Tibial nerve (tissue), 4 donors: ENCODE results near the gene HADHA. TPM values are rescaled to one million over a fixed set of nuclear protein-coding genes. Genes with fewer than 3 reads are reported as not detected.

ENCODE experiments used
- DNase-seq, 2 donors: peaks; one replicate each; pipeline ENCODE4 v3.0.0-alpha.2; 2019; ENCODE audit warnings: low spot score in 2 of 2
- H3K27ac ChIP-seq, 4 donors: fragments of 200-600 bp; sonication (generic) in 3 of 4; one replicate each; pipeline ENCODE4 v1.5.1; 2017 to 2019; ENCODE audit warnings: mild to moderate bottlenecking in 1 of 4
- H3K27me3 ChIP-seq, 2 donors: fragments of 200-600 bp; sonication (generic) in 1 of 2; one replicate each; pipeline versions ENCODE4 v1.5.1 to v1.6.0; 2017 to 2019
- H3K36me3 ChIP-seq, 3 donors: fragments of 200-600 bp; sonication (generic); one replicate each; pipeline ENCODE4 v1.5.1; 2018 to 2019
- H3K4me1 ChIP-seq, 4 donors: fragments of 200-600 bp; sonication (generic) in 3 of 4; one replicate each; pipeline ENCODE4 v1.5.1; 2017 to 2019
- H3K4me3 ChIP-seq, 4 donors: fragments of 200-600 bp; sonication (generic) in 3 of 4; one replicate each; pipeline ENCODE4 v1.5.1; 2017 to 2019; ENCODE audit warnings: mild to moderate bottlenecking in 1 of 4, moderate library complexity in 1 of 4
- H3K9me3 ChIP-seq, 4 donors: fragments of 200-600 bp; sonication (generic) in 3 of 4; one replicate each; pipeline ENCODE4 v1.5.1; 2017 to 2019
- EP300 ChIP-seq, 2 donors: sonication (generic); formaldehyde crosslinking; IDR thresholded peaks; one replicate each; pipeline ENCODE4 v1.6.1; 2017; ENCODE audit warnings: antibody characterized with exemption in 2 of 2, mild to moderate bottlenecking in 1 of 2
- POLR2A ChIP-seq, 2 donors: fragments of 450-650 bp; IDR thresholded peaks; one replicate each; pipeline ENCODE4 v1.6.1; 2017; ENCODE audit warnings: antibody characterized with exemption in 2 of 2, mild to moderate bottlenecking in 2 of 2, moderate library complexity in 2 of 2
- WGBS, 2 donors: methylation state at CpG; one replicate each; pipeline ENCODE4 v1.1.5; 2018; 5-methylcytosine and 5-hydroxymethylcytosine counted together
- total RNA-seq, 4 donors: library from RNA; depleted of rRNA; stranded (reverse); fragments of >200 nt; gene quantifications; one replicate each; pipeline ENCODE4 v1.1.0, GENCODE V29; 2016
- TF ChIP-seq, protein P1 (sequence below), 5 experiments: fragments of 200-600 bp in 3 of 5; fragments of 450-650 bp in 2 of 5; sonication (generic) in 3 of 5; IDR thresholded peaks; one replicate each; pipeline ENCODE4 v1.5.1; 2016 to 2019; ENCODE audit warnings: antibody characterized with exemption in 5 of 5, mild to moderate bottlenecking in 3 of 5, moderate library complexity in 2 of 5

The HADHA gene
- total RNA-seq, 4 donors from 2014 or later = 91.8 to 115 (median 104) TPM

- WGBS, 2 donors = 83 to 90% methylated on average over 4 of the region's 4 CpGs
- peaks cover 0 to 13% (median 5%) of the 10 kb centered on the region in 4 donors for H3K4me1 ChIP-seq
- TF ChIP-seq, protein P1, sequence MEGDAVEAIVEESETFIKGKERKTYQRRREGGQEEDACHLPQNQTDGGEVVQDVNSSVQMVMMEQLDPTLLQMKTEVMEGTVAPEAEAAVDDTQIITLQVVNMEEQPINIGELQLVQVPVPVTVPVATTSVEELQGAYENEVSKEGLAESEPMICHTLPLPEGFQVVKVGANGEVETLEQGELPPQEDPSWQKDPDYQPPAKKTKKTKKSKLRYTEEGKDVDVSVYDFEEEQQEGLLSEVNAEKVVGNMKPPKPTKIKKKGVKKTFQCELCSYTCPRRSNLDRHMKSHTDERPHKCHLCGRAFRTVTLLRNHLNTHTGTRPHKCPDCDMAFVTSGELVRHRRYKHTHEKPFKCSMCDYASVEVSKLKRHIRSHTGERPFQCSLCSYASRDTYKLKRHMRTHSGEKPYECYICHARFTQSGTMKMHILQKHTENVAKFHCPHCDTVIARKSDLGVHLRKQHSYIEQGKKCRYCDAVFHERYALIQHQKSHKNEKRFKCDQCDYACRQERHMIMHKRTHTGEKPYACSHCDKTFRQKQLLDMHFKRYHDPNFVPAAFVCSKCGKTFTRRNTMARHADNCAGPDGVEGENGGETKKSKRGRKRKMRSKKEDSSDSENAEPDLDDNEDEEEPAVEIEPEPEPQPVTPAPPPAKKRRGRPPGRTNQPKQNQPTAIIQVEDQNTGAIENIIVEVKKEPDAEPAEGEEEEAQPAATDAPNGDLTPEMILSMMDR (IDR thresholded peaks at IDR 0.05) = no peak
- TF ChIP-seq POLR2A (IDR thresholded peaks at IDR 0.05) (no peak), EP300 (IDR thresholded peaks at IDR 0.05) (no peak)
- no peak overlapping the region for H3K27ac ChIP-seq
- no peaks in the 10 kb centered on the region for H3K9me3 ChIP-seq
- no peak overlapping the region for H3K4me3 ChIP-seq
- no peaks in the 10 kb centered on the region for H3K27me3 ChIP-seq
- peaks cover 0 to 77% (median 2%) of the 10 kb centered on the region in 3 donors for H3K36me3 ChIP-seq
- DNase-seq = no peak
These were observed 54.7 kb downstream of the HADHA start for GRCh38 chr2:26189751-26190150.

DNA sequence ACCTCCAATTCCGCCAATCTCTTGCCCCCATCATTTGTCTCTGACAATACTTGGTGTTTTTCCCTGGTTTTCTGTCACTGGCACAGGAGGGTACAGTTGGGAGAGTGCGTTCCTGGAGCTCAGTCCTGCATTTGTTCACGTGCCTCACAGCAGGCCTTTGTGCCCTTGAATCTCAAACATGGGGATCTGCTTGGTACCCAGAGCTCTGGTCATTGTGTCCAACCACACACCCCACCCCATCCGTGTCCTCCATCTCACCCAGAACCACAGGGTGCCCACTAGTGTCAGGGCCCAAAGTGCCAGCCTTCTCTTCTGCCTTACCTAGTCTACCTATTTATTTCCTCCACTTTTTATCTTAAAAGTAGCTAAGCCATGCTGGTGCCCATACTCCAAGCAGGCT, 55.3 kb downstream of the HADHA start:
- WGBS, 2 donors = 78 to 87% methylated on average over 4 of the region's 4 CpGs
- DNase-seq = no peak
- H3K36me3 ChIP-seq = peaks cover 0 to 71% (median 0%) of the 10 kb centered on the region in 3 donors
- no peak overlapping the region for H3K27ac ChIP-seq
- no peak overlapping the region for H3K4me3 ChIP-seq
- H3K9me3 ChIP-seq = no peaks in the 10 kb centered on the region
- peaks cover 0 to 17% (median 5%) of the 10 kb centered on the region in 4 donors for H3K4me1 ChIP-seq
- H3K27me3 ChIP-seq = no peaks in the 10 kb centered on the region
- TF ChIP-seq, protein P1 (IDR thresholded peaks at IDR 0.05) = no peak
- TF ChIP-seq EP300 (IDR thresholded peaks at IDR 0.05) (no peak), POLR2A (IDR thresholded peaks at IDR 0.05) (no peak)

- WGBS, 2 donors = 91 to 92% methylated on average over 12 to 16 of the region's 16 CpGs
- Histone ChIP-seq H3K4me1 (peaks cover 0 to 20% (median 5%) of the 10 kb centered on the region in 4 donors), H3K27me3 (no peaks in the 10 kb centered on the region), H3K27ac (no peak overlapping the region), H3K9me3 (no peaks in the 10 kb centered on the region), H3K4me3 (no peak overlapping the region), H3K36me3 (peaks cover 0 to 56% (median 0%) of the 10 kb centered on the region in 3 donors)
- TF ChIP-seq POLR2A (IDR thresholded peaks at IDR 0.05) (no peak), EP300 (IDR thresholded peaks at IDR 0.05) (no peak)
- TF ChIP-seq, protein P1 (IDR thresholded peaks at IDR 0.05) = no peak
- DNase-seq = no peak
These were observed 56.8 kb downstream of the HADHA start for GRCh38 chr2:26187537-26188104.

DNA sequence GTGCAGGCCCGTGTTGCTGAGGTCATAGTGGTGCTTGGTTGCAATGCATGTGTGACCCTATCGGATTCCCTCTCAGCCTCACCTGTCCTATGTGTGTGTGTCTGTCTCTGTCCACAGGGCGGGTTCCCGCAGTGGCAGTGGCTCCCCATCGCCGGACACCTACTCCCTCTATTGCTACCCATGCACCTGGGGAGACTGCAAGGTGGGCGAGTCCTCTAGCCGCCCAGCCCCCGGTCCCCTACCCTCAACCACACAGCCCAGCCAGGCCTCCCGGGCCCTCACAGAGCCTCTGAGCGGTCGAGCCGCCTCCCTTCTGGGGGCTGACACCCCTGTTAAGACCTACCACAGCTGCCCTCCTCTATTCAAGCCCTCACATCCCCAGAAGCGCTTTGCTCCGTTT, 57.3 kb downstream of the HADHA start:
- 89 to 92% methylated on average over 15 of the region's 15 CpGs for WGBS, 2 donors
- Histone ChIP-seq H3K9me3 (no peaks in the 10 kb centered on the region), H3K4me3 (no peak overlapping the region), H3K4me1 (peaks cover 0 to 20% (median 5%) of the 10 kb centered on the region in 4 donors), H3K27ac (no peak overlapping the region), H3K36me3 (peaks cover 0 to 51% (median 0%) of the 10 kb centered on the region in 3 donors), H3K27me3 (no peaks in the 10 kb centered on the region)
- no peak for DNase-seq
- TF ChIP-seq, protein P1 (IDR thresholded peaks at IDR 0.05) = no peak
- TF ChIP-seq POLR2A (IDR thresholded peaks at IDR 0.05) (no peak), EP300 (IDR thresholded peaks at IDR 0.05) (no peak)

DNA sequence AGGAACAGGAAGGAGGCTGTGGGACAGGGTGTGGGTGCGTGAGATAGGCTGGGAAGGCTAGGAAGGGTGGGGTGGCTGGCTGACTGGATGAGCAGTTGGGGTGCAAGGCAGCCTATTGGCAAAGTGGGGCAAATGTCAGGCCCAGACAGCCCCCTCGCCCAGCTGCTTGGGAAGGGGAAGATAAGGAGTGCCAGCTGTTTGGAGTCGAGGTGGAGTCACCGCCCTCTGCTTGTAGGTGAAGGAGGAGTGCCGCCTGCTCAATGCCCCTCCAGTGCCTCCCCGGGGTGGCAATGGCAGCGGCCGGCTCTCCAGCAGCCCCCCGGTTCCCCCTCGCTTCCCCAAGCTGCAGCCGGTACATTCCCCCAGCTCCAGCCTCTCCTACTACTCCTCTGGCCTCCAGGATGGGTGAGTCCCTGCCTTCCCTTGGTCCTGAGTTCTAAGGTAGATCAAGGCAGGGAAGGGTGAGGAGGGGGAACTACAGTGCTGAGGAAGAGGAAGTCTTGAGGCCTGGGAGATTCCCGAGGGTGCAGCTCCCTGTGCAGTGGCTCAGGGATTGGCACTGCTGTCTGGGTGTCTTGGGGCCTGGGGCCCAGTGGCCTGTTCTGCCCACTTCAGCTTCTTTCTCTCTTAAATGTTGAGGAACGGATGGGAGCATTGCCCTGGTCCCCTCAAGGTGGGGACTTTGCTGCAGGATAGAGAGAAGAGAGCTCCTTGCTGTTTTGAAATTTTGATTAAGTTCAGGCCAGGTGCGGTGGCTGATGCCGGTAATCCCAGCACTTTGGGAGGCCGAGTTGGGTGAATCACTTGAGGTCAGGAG, 58.3 kb downstream of the HADHA start:
- H3K9me3 ChIP-seq = no peaks in the 10 kb centered on the region
- WGBS, 2 donors = 88 to 89% methylated on average over 16 of the region's 16 CpGs
- H3K4me1 ChIP-seq = peaks cover 0 to 20% (median 5%) of the 10 kb centered on the region in 4 donors
- H3K36me3 ChIP-seq = peaks cover 0 to 42% (median 0%) of the 10 kb centered on the region in 3 donors
- H3K27ac ChIP-seq = peak overlapping the region in 1 of 4 donors; percentile 42
- TF ChIP-seq EP300 (IDR thresholded peaks at IDR 0.05) (no peak), POLR2A (IDR thresholded peaks at IDR 0.05) (no peak)
- TF ChIP-seq, protein P1 (IDR thresholded peaks at IDR 0.05) = no peak
- peak overlapping the region in 2 of 4 donors; percentile 76 to 80 for H3K4me3 ChIP-seq
- no peak for DNase-seq
- no peaks in the 10 kb centered on the region for H3K27me3 ChIP-seq
